Pancreas (tissue), 10 donors: ENCODE measurements around the gene SLMAP. TPM values are rescaled to one million over a fixed set of nuclear protein-coding genes. Genes with fewer than 3 reads are reported as not detected.

Experiments
- ATAC-seq, 4 donors: fragments of 200-7000 bp; cut with Tn5 transposase; one replicate each; pipeline versions ENCODE4 v1.8.0 to v1.9.1; 2020; ENCODE audit warnings: mild to moderate bottlenecking in 4 of 4, moderate library complexity in 4 of 4
- DNase-seq, 6 donors: peaks; one replicate each; pipeline ENCODE4 v3.0.0-alpha.2; 2020
- FAIRE-seq: peaks from 2 replicates; lab custom pipeline; 2012; peaks lifted over from hg19 to GRCh38; lab: Jason Lieb, UNC
- H3K27ac ChIP-seq, 4 donors: fragments of 200-600 bp; sonication (generic); 1 replicate in 3 of 4; 2 replicates in 1 of 4; pipeline versions ENCODE4 v1.5.0 to v1.8.0; 2020
- H3K27me3 ChIP-seq, 4 donors: fragments of 200-600 bp; one replicate each; pipeline ENCODE4 v1.8.0; 2021
- H3K36me3 ChIP-seq, 3 donors: fragments of 200-600 bp; sonication (generic) in 1 of 3; one replicate each; pipeline versions ENCODE4 v1.5.0 to v1.8.0; 2020 to 2021
- H3K4me1 ChIP-seq, 3 donors: fragments of 200-600 bp; one replicate each; pipeline ENCODE4 v1.8.0; 2021
- H3K4me3 ChIP-seq, 4 donors: fragments of 200-600 bp; sonication (generic) in 2 of 4; one replicate each; pipeline versions ENCODE4 v1.5.0 to v1.8.0; 2020 to 2021
- H3K9me3 ChIP-seq, 4 donors: fragments of 200-600 bp; one replicate each; pipeline ENCODE4 v1.8.0; 2021
- CTCF ChIP-seq, 4 donors: fragments of 200-600 bp; sonication (generic) in 3 of 4; IDR thresholded peaks; one replicate each; pipeline versions ENCODE4 v1.5.0 to v1.8.0; 2021; ENCODE audit warnings: antibody characterized with exemption in 4 of 4
- WGBS, 2 donors: extraction: QIAGEN DNeasy Blood & Tissue Kit; methylation state at CpG; one replicate each; pipeline ENCODE4 v1.1.7; 2013; 5-methylcytosine and 5-hydroxymethylcytosine counted together
- intact Hi-C, 3 donors: fragments of 100-400 bp; cut with DNase I; formaldehyde crosslinking; loops; one replicate each; pipeline versions ENCODE4 v1.11.1 to v1.14.2; 2022
- polyA plus RNA-seq, 2 donors: library from polyadenylated mRNA; stranded (reverse); fragments of 200-250 nt; gene quantifications; one replicate each; pipeline ENCODE4 v1.2.3, GENCODE V29; 2013
- total RNA-seq, 6 donors: library from RNA; stranded (reverse); fragmentation: NEBNext Ultra II Directional in 4 of 6; extraction: Animal tissue kit (Norgen Biotek cat#: 25700) in 4 of 6; gene quantifications; one replicate each; pipeline versions ENCODE4 v1.2.1 to v1.2.4, GENCODE V29; 2021 to 2023
- donor health status: healthy with polysubstance abuse.
- donor health status: DM: no; HTN: no; CAD: no; lungs with moderate emphysema.
- donor health status: DM: no; HTN: no; CAD: no.
- donor health status: control.
- donor health status: control.
- donor health status: Bipolar disorder and iron deficiency.
- donor health status: DM: yes; HTN: yes; CAD: no.
- donor health status: DM: no; HTN: no; CAD: no.
- donor health status: DM: no; HTN: no; CAD: no.
- donor health status: DM: yes; HTN: yes; CAD: no.

Gene SLMAP
- total and polyA plus RNA-seq, 8 donors, result 9.0 to 39.6 (median 22.7) TPM

- Histone ChIP-seq H3K4me3 (no peak overlapping the region), H3K9me3 (no peaks in the 10 kb centered on the region), H3K27me3 (no peaks in the 10 kb centered on the region), H3K4me1 (peaks cover 0 to 14% (median 0%) of the 10 kb centered on the region in 3 donors), H3K27ac (peak overlapping the region in 2 of 4 donors; percentile 17 to 66), H3K36me3 (no peaks in the 10 kb centered on the region)
- peak in 2 of 4 donors; percentile 43 to 51 for ATAC-seq
- FAIRE-seq, result peak; percentile 87
- TF ChIP-seq CTCF (IDR thresholded peaks at IDR 0.05), result no peak
- intact Hi-C loops, result no loop called here
- WGBS, 2 donors, result 69 to 74% methylated on average over 4 of the region's 4 CpGs
- peak in 1 of 6 donors; percentile 10 for DNase-seq
These were observed 196.1 kb downstream of the SLMAP start for GRCh38 chr3:57952208-57952631.

- Histone ChIP-seq H3K27ac (no peak overlapping the region), H3K27me3 (no peaks in the 10 kb centered on the region), H3K36me3 (no peaks in the 10 kb centered on the region), H3K4me3 (no peak overlapping the region), H3K9me3 (no peaks in the 10 kb centered on the region), H3K4me1 (peaks cover 0 to 14% (median 0%) of the 10 kb centered on the region in 3 donors)
- DNase-seq, result no peak
- intact Hi-C loops, result no loop called here
- WGBS, 2 donors, result 78 to 80% methylated on average over 5 of the region's 5 CpGs
- FAIRE-seq, result no peak
- TF ChIP-seq CTCF (IDR thresholded peaks at IDR 0.05), result no peak
- no peak for ATAC-seq
These were observed 196.5 kb downstream of the SLMAP start for GRCh38 chr3:57952651-57953050.

GRCh38 chr3:57953576-57953975, 197.5 kb downstream of the SLMAP start:
- H3K27ac ChIP-seq, result no peak overlapping the region
- H3K36me3 ChIP-seq, result no peaks in the 10 kb centered on the region
- H3K4me3 ChIP-seq, result no peak overlapping the region
- H3K9me3 ChIP-seq, result no peaks in the 10 kb centered on the region
- H3K27me3 ChIP-seq, result no peaks in the 10 kb centered on the region
- peaks cover 0 to 14% (median 0%) of the 10 kb centered on the region in 3 donors for H3K4me1 ChIP-seq
- no peak for FAIRE-seq
- 86 to 90% methylated on average over 7 of the region's 7 CpGs for WGBS, 2 donors
- ATAC-seq, result no peak
- DNase-seq, result peak in 1 of 6 donors; percentile 17
- intact Hi-C loops, result no loop called here
- no peak for TF ChIP-seq CTCF (IDR thresholded peaks at IDR 0.05)

- FAIRE-seq, result no peak
- H3K9me3 ChIP-seq, result no peaks in the 10 kb centered on the region
- H3K27ac ChIP-seq, result no peak overlapping the region
- H3K4me1 ChIP-seq, result peaks cover 0 to 10% (median 0%) of the 10 kb centered on the region in 3 donors
- ATAC-seq, result no peak
- intact Hi-C loops, result no loop called here
- TF ChIP-seq CTCF (IDR thresholded peaks at IDR 0.05), result no peak
- DNase-seq, result no peak
- no peak overlapping the region for H3K4me3 ChIP-seq
- no peaks in the 10 kb centered on the region for H3K27me3 ChIP-seq
- 73 to 89% methylated on average over 3 of the region's 3 CpGs for WGBS, 2 donors
- no peaks in the 10 kb centered on the region for H3K36me3 ChIP-seq
These were observed 200.2 kb downstream of the SLMAP start for GRCh38 chr3:57956119-57956832.

GRCh38 chr3:57956833-57957174, 200.7 kb downstream of the SLMAP start:
- TF ChIP-seq CTCF (IDR thresholded peaks at IDR 0.05), result no peak
- WGBS, 2 donors, result 64 to 70% methylated on average over 2 of the region's 2 CpGs
- no peak overlapping the region for H3K27ac ChIP-seq
- intact Hi-C loops, result no loop called here
- no peaks in the 10 kb centered on the region for H3K27me3 ChIP-seq
- no peak overlapping the region for H3K4me3 ChIP-seq
- FAIRE-seq (no peak), DNase-seq (no peak), ATAC-seq (no peak)
- H3K9me3 ChIP-seq, result no peaks in the 10 kb centered on the region
- H3K36me3 ChIP-seq, result no peaks in the 10 kb centered on the region
- H3K4me1 ChIP-seq, result peaks cover 0 to 4% (median 0%) of the 10 kb centered on the region in 3 donors
